ENCODE measurements around the gene TUBA4B.

Gene TUBA4B

DNA sequence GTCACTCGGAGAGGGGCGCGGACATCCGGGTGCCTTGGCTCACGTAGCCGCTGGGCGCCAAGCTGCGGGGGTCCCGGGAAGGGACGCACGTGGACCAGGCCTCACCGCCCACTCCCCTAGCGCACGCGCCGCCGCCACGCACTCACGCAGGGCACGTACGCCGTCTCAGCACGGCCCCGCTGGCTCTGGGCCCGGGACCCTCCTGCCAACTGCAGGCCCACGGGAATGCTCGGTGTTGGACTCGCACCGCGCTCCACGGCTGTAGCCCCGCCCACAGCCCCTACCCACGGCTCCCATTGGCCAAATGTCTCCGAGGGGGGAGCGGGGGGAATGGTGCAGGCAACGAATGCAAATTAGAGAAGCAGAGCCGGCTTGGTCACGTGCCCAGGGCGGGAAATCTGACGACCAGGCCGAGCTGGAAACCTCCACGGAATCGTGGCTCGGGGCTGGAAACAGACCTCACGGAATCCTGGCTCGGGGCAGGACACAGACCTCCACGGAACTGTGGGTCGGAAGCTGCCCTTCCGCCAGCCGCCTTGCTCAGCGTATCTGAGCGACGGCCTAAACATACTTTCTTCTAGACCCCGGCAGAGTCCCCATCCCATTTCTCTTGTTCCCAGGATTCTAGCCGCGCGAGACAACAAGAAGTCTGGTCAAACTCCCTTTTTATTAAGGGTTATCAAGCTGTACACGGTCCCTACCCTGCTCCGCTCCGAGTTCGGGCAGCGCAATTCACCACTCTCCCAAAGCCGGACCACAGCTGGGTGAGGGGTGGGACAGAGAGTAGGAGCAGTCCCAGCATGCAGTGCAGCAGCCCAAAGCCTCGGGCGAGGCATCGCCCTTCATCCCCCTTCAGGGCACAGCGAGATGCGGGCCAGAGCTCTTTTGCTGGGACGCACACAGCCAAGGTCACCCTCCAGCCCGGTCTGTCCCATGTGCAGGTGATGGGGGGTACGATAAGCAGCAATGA lies 34.0 kb upstream of the TUBA4B start, which contains the start of gene ABCB6:
Gene ABCB6, minus strand, starts transcription at position 227 of the 970 bp plus-strand sequence. CDS start 285 bp downstream, outside the sequence.
- peak; percentile 81 for DNase-seq

DNA sequence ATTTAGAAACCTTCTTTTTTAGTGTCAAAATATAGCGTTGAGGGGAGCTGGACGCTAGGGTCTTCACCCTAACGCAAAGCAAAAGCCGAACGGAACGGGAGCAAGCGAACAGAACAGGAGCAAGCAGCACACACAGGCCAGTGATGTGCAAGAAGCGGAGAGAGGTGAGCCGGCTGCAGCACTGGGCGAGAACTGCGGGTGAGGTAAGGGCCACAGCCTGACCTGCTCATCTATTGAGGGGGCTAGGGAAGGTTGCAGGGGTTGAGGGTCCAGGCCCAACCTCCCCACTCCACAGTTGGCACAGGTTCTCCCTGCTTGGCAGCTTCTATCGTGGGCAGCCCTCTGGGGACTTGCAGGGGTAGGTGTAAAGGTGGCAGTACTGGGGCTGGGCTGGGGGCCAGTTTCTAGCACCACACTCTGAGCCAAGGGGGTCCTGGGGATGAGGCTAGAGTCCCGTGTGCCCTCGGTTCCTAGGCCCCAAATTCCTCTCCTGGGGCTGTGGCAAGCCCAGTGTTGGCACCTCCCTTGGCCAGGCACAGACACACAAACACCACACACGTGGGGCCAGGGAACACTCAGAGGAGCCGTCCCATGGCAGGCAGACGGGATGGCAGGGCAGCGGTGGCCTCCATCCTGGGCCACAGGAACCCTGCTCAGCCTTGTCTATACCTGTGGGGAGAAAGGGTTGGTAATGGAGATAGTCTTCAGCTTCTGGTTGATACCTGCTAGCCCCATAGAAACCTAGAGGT lies 33.1 kb upstream of the TUBA4B start:
- no peak for DNase-seq

DNA sequence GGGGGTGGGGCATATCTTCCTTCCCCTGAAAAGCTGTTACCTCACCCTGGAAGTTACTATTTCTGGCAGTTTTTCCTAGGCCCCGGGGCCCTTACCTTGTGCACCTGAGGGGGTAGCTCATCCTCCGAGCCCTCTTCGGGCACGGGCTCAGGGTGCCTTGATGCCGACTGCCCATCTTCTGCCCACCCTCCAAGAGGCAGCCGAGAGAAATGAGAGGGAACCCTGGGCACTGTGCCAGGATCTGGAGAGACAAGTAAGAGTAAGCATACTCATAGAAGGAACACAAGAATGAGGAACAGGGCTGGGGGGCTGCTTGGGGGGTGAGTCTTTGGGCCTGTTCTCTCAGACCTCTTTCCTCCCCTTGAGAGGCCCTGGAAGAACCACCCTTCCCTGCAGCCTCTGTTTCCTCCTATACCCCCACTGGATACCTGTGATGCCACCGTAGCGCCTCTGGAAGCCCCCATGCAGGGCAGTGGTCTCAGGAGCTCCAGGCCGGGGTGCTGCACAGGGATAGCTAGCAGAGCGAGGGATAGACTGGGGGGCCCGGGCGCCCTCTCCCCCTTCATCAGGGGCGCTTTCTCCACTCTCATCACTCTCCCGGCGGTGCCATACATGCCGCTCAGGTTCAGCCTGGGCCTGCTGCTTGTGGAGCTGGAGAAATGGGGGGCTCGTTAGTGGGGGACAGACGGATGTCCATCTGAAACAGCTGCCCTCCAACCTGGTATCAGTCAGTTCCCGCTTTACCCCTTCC lies 32.2 kb upstream of the TUBA4B start:
- no peak for DNase-seq

DNA sequence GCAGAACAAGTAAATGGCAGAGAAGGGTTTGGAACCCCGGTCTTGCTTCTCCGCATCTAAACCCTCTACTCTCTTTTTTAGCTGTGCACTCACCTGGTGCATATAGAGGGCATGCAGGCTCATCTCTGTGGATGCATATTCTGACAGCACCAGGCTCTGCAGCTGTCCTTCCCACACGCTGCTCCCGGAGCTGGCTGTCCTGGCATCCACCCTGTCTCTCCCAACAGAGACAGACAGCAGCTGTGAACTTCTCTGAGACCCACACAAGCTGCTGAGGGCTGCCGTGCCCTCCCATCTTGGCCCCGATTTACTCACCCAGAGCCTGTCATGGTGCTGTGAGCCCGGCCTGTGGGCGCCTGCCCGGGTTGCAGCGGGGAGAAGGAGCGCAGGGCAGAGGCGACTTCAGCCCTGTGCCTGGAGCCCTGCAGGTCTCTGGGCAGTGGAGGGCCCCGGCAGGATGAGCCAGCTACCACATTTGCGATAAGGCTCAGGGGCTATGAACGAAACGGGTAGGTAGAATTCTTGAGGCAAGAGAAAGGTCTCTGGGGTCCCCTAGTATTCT lies 31.0 kb upstream of the TUBA4B start:
- no peak for DNase-seq

DNA sequence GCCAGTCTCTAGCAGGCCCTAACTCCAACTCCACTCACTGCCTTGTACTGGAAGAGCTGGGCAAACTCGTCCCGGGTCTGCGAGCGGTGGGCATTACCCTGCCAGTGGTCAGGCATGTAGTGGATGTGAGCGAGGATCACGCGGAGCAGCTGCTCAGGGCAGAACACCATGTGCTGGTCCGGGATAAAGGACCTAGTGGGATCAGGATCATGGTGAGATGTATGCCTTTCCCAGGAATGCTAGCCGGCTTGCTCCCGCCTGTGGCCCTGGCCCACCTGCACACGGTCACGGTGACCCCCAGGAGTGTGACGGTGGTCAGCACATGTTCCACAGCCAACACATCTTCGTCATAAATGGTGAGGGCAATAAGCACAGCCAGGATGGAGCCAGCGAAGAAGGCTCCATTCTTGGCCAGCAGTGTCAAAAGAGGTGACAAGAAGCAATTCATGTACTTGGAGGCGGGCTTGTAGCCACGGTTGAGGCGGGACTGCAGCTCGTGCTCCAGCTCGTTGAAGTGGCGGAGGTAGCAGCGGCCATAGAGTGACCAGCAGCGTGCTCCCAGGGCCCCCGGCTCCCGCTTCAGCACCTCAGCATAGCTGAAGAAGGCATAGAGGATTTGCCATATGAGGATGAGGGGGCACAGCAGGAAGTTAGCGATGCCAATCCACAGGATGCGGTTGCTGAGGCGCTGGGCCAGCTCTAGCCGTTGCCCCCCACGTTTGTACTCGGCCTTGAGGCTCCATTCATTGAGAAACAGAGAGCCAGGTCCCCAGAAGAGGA lies 29.0 kb upstream of the TUBA4B start:
- DNase-seq = no peak

DNA sequence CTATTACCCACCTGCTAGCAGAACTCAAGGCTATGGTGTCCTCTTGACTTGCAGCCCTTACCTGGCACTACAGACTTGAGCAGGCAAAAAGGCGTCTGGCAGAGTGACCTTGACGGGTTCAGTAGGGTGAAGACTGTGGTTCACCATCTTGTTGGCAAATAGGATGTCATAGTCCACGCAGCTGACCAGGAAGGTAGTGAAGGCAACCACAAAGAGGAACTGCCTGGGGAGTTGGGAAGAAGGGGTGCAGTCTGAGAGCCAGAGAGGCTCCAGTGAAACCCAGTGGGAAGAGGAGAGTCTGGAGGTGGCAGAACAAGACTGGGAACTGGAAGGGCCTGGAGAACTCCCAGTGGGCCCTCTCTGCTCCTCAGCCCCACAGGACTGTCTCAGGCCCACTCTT lies 27.7 kb upstream of the TUBA4B start:
- DNase-seq = no peak

DNA sequence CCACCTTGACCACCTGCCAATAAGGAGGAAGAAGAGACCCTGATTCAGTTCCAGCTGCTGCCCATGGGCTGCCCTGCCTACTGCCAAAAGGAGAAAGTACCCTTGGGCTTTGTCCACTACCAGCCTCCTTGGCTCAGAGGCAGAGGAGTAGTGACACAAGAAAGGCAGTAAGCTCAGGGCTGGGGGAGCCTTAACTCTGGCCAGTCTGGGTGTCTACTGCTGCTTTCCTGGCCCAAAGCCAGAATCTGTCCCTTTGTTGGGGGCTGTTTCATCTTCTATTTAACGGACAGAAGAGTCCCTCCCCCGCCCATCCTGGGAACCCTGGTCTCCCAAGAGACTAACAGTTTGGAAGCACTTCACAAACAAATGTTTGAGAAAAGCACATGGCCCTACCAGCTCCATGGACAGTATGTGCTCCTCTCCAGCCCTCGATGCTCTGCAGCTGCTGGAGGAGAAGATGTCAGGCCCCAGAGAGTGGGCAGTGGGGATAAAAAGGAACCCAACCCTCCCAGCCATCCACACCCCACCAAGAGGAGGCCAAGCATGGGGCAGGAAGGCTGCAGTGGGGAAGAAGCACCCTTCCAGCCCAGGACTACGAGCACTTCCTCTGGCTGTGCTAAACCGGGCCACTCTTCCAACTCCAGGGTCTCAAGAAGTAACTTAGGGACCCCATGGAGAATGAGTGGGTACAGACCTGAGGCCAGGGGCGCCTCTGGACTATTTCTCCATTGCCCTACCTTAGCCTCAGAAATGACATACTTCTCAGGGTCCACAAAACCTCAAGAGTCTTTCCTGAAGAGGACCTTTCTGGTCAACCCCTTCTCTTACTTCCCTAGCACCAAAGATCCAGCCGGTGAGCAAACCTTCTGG lies 24.8 kb upstream of the TUBA4B start:
- no peak for DNase-seq

DNA sequence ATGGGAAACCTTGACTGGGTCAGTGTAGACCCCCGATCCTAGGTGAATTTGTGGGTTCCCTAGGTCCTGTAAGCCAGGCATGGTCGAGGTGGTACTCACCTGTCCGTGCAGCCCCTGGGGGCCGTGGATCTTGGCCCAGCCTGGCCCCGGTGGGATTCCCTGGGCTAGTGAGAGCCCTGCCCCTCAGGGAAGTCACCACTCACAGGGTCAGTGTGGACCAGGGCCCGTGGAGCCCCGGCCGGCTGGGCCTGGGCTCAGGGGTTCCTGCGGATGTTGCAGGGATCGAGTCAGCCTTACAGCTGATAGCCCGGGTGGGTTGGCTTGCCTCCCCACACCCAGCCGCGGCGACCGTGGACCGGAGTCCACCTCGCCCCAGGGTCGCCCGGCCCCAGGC lies 24.1 kb upstream of the TUBA4B start:
- DNase-seq = no peak

DNA sequence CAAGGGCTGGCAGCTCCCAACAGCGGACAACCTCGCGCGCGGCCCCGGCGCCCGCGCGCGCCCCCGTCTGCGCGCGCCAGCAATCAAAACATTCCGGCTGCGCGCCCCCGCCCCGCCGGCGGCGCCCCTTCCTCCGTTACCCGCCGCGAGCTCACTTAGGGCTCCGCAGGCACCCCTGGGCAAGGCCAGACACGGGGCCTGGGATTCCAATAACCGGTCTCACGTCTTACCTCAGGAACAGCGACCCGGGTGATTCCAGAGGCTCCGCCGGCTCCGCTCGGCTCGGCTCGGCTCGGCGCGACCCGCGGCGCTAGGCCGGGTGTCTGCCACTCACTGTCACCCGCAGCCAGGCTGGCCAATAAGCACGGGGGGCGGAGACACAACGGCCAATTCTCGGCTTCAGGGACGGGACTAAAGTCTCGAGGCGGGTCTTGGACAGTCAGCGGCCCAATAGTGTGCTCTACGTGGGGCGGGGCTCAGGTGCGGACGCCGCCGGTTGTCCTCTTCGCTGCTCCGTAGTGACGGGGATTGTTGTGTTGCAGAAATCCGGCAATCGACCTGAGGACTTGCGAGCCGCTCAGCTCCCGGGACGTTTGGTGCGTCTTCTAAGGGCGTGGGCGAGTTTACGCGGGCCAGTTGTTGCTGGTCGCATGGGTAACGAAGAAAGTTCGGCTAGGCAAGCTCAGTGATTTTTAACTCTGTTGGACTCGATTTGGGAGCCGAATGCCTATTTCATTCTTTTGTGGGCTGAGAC lies 23.6 kb upstream of the TUBA4B start, which contains the start of the genes ANKZF1 and ATG9A:
Gene ANKZF1, plus strand, starts transcription at position 502 of the 754 bp plus-strand sequence. CDS start 452 bp downstream, outside the sequence.
Gene ATG9A, minus strand, starts transcription at position 332 of the 754 bp plus-strand sequence. CDS start 1,612 bp downstream, outside the sequence.
- peak; percentile 95 for DNase-seq

DNA sequence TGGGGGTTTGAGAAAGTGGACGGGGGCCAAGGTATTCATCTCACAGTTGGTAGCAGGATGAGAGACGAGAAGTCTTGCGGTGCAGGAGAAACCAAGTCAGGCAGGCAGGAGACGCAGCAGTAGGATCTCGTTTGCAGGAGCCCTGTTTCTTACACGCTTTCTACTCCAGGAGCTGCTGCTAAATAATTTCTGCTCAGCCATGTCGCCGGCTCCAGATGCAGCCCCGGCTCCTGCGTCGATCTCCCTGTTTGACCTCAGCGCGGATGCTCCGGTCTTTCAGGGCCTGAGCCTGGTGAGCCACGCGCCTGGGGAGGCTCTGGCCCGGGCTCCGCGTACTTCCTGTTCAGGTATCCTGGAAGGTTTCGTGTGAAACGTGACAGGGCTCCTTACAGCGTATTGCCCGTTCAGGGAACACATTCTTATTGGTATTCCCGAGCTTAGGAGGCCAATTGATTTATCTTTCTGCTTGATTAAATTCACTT lies 22.9 kb upstream of the TUBA4B start:
- no peak for DNase-seq

DNA sequence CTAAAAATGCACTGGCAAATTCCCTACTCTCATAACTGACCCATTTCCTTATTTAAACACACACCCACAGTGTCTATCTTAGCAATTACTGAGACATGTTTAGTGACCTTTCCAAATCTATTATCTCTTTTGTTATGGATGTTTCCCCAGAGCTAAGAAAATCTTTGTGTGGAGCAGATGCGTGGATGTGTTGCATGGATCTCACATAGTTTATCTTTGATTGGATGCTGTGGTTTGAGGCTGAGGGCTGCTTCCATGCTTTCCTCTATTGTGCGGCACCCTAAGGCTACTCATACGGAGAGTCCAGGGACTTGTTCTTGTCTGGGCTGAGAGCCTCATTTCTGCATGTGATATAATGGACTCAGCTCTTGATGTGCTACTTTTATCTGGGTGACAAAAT lies 18.7 kb upstream of the TUBA4B start:
- no peak for DNase-seq

DNA sequence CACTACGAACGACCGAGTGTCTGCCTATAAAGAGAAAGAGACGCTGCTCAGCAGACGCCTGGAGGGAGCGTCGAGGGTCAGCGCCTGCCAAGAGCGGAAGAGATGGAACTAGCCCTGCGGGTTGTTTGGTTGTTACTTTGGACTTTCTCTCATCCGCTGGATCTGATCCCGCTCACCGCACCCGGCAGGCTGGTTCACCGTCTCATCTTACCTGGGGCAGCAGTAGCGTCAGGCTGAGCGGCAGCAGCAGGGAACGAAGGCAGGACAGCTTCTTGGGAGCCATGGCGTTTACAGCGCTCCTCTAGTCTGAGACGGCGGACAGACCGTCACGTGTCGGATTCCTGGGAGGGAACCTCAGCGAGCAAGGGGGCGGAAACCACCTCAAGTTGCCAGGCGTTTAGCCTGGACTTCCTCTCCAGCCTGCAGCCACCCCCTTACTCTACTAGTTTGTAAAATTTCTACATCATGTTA lies 9.7 kb upstream of the TUBA4B start:
- DNase-seq = no peak

DNA sequence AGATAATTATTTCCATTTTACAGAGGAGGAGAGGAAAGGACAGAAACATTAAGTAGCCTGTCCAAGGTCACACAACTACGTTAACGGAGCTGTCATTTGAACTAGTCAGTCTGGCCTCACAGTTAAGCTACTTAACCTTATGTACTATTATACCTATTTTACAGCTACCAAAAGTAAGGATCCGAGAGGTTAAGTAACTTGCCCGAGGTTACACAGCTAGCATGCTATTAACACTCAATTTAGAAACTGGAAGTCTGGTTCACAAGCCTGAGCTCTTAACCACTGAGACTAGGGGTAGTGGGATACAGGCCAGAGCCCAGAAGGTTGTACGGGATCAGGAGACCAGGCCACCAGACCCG lies 8.3 kb upstream of the TUBA4B start:
- DNase-seq = no peak

DNA sequence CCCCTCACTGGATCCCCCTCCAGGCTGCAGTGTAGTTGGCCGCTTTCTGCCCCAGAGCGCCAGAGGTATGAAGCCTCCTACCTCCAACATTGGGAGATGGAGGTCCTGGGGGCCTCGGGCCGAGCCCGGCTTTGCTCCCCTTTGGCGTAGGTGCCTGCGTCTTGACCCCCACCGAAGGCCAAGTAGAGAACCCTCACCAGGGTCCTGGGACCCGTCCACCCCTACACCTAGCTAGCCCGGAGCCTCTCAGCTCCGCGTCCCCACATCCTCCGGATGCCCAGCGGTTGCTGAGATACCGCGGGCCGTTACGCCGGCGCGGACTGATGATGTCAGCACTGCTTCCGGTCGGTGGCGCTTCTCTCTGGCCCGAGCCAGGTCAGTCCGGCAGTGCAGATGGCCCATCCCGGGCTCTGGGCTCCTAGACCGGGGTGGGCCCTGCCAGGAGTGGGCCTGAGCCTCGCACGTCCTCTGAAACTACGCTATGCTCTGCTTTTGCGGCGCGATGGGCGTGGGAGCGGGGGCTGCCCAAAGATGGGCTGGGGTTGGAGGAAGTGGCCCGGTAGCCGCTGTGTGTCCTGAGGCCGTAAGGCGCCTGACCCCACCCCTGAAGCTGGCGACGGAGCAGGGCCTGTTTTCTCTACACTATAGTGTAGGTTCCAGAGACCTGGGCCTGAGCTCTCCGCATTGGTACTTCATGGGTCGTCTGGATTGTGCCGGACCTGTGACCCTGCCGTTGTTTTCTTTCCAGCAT lies 7.7 kb upstream of the TUBA4B start, which contains the start of the genes GLB1L and STK16:
Gene GLB1L, minus strand, starts transcription at position 297 of the 751 bp plus-strand sequence. CDS start 1,871 bp downstream, outside the sequence.
Gene STK16, plus strand, starts transcription at position 332 of the 751 bp plus-strand sequence. CDS start 521 bp downstream, outside the sequence.
- peak; percentile 77 for DNase-seq

DNA sequence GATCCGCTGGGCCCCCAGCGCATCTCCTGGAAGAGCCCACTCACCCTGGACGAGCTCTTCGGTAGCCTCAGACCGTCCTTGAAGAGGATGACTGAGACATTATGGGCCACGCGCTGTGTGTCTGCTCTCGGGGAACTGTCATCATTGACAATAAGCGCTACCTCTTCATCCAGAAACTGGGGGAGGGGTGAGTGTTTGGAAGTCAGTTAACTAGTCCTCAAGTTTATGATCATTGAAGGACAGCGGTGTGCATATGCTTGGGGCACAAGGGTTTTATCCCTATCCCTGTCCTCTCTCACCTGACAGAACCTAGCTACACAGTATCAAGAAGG lies 7.2 kb upstream of the TUBA4B start:
- DNase-seq = no peak

DNA sequence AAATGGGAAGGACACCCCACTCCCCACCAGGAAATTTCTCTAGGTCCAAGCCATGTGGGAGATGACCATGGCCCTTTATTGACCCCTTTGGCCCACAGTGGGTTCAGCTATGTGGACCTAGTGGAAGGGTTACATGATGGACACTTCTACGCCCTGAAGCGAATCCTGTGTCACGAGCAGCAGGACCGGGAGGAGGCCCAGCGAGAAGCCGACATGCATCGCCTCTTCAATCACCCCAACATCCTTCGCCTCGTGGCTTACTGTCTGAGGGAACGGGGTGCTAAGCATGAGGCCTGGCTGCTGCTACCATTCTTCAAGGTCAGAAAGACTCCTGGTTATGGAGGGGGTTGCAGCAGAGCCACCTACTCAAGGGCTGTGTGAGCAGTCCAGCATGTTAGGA lies 6.5 kb upstream of the TUBA4B start:
- DNase-seq = no peak

DNA sequence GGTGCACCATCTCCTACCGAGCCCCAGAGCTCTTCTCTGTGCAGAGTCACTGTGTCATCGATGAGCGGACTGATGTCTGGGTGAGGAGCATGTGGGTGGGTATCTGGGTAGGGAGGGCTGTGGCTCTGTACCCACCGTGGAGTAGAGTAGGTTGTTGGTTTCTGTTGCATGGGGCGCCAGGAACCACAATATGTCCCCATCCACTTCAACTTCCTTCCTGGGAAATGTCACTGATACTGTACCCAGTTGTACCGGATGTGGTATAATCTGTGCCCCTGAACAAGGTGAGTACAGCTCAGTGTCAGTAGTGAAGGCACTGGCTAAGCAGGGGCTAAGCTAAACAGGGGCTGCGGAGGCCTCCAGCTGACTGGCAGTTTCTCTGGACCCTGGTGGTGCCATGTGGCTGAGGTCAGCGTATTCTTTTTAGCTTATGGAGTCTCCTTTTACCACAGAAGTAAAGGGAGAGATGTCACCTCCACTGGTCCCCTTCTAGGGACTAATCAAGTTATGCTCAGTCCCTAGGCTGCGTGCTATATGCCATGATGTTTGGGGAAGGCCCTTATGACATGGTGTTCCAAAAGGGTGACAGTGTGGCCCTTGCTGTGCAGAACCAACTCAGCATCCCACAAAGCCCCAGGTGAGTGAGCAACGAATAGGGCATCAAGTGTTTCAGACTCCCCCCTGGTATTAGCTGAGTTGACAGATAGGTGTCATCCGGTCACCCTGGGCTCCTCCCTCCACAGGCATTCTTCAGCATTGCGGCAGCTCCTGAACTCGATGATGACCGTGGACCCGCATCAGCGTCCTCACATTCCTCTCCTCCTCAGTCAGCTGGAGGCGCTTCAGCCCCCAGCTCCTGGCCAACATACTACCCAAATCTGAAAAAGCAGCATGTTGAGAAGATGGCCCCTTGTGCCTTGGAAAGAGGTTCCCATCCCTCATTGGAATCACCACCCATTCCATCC lies 5.1 kb upstream of the TUBA4B start:
- DNase-seq = no peak

DNA sequence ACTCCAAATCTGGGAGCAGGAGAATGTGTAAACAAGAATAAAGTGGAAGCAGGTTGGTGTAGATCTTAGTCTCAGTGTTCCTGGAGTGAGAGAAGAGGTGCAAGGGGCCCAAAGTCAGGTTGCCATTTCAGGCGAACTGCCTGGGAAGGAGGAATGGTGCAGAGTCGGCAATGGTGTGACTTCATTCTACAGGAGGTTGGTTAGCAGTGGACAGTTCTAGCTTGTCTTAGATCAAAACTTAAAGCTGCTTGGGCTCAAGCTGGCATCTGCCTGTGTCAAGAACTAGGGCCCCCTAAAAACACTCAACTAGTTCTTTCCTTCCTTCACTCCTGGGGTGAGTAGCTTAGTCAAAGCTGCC lies 4.2 kb upstream of the TUBA4B start:
- DNase-seq = no peak

Measured in NCI-H2107 (cell line).